Keratinocyte (primary cell): ENCODE results near the gene PCGF1. TPM values are rescaled to one million over a fixed set of nuclear protein-coding genes. Genes with fewer than 3 reads are reported as not detected.

Experiments
- DNase-seq: peaks from one replicate; pipeline ENCODE4 v3.0.0-alpha.2; 2011; ENCODE audit warnings: low read depth, missing footprints, low spot score
- FAIRE-seq: peaks from 2 replicates; lab custom pipeline; 2011; peaks lifted over from hg19 to GRCh38; lab: Jason Lieb, UNC
- H2AFZ ChIP-seq: 2 replicates; pipeline ENCODE4 v1.6.0; 2012; ENCODE audit warnings: low read length, control low read depth, inconsistent platforms; ENCODE audit not compliant: control insufficient read depth
- H3K27ac ChIP-seq: 2 replicates; pipeline ENCODE4 v1.5.1; 2011; ENCODE audit warnings: low read length; ENCODE audit not compliant: control insufficient read depth, insufficient read depth
- H3K27me3 ChIP-seq: 3 replicates; pipeline ENCODE4 v1.6.0; 2011; ENCODE audit warnings: low read length; ENCODE audit not compliant: control insufficient read depth, insufficient read depth; ENCODE audit errors: extremely low read depth
- H3K36me3 ChIP-seq, 2 experiments: 2 replicates in 1 of 2; 3 replicates in 1 of 2; pipeline ENCODE4 v1.5.1; 2011; ENCODE audit warnings: low read length in 2 of 2, mild to moderate bottlenecking in 1 of 2; ENCODE audit not compliant: control insufficient read depth in 2 of 2, insufficient read depth in 2 of 2; ENCODE audit errors: extremely low read depth in 1 of 2
- H3K4me1 ChIP-seq: 3 replicates; pipeline ENCODE4 v1.5.1; 2011; ENCODE audit warnings: low read length; ENCODE audit not compliant: control insufficient read depth, insufficient read depth; ENCODE audit errors: extremely low read depth
- H3K4me2 ChIP-seq: 3 replicates; pipeline ENCODE4 v1.6.0; 2011; ENCODE audit warnings: low read depth, low read length; ENCODE audit not compliant: control insufficient read depth, insufficient read depth; ENCODE audit errors: extremely low read depth
- H3K4me3 ChIP-seq, 3 experiments: fragments of 200-600 bp in 1 of 3; sonication (generic) in 1 of 3; 2 replicates in 2 of 3; 3 replicates in 1 of 3; pipeline ENCODE4 v1.5.1; 2011 to 2016; ENCODE audit warnings: low read length in 3 of 3, mild to moderate bottlenecking in 3 of 3, control low read depth in 2 of 3, inconsistent platforms in 1 of 3, low read depth in 1 of 3, mixed read lengths in 1 of 3, mixed run types in 1 of 3, moderate library complexity in 1 of 3; ENCODE audit not compliant: control insufficient read depth in 2 of 3, insufficient read depth in 2 of 3; ENCODE audit errors: extremely low read depth in 1 of 3
- H3K79me2 ChIP-seq: 2 replicates; pipeline ENCODE4 v1.6.0; 2012; ENCODE audit warnings: low read length; ENCODE audit not compliant: control insufficient read depth, insufficient read depth
- H3K9ac ChIP-seq: 3 replicates; pipeline ENCODE4 v1.6.0; 2011; ENCODE audit warnings: low read length; ENCODE audit not compliant: control insufficient read depth, insufficient read depth; ENCODE audit errors: extremely low read depth
- H3K9me1 ChIP-seq: 3 replicates; pipeline ENCODE4 v1.6.0; 2011; ENCODE audit warnings: low read length; ENCODE audit not compliant: control insufficient read depth, insufficient read depth; ENCODE audit errors: extremely low read depth
- H3K9me3 ChIP-seq: 2 replicates; pipeline ENCODE4 v1.5.1; 2012; ENCODE audit warnings: low read depth, low read length; ENCODE audit not compliant: control insufficient read depth
- H4K20me1 ChIP-seq: 3 replicates; pipeline ENCODE4 v1.6.0; 2011; ENCODE audit warnings: low read length; ENCODE audit not compliant: control insufficient read depth, insufficient read depth; ENCODE audit errors: extremely low read depth
- EZH2 ChIP-seq: IDR thresholded peaks from one replicate; pipeline ENCODE4 v1.6.1; 2012; ENCODE audit warnings: inconsistent platforms, mild to moderate bottlenecking, low read length, moderate library complexity
- dilution Hi-C: fragments of 300-500 bp; cut with MboI; formaldehyde crosslinking; loops from one replicate; pipeline ENCODE4 v1.7.0; 2020; ENCODE audit warnings: low sequenced_read_pairs; ENCODE audit not compliant: extremely low pct_ligation_motif_present
- polyA plus RNA-seq, 5 experiments: library from polyadenylated mRNA; depleted of rRNA in 3 of 5; stranded (reverse) in 3 of 5; stranded (forward) in 1 of 5; unstranded in 1 of 5; fragments of >200 nt; gene quantifications; 1 replicate in 1 of 5; 2 replicates in 3 of 5; 3 replicates in 1 of 5; pipeline versions ENCODE4 v1.2.1 to v1.2.3, GENCODE V29; 2011 to 2012; ENCODE audit warnings: missing spikeins in 2 of 5, low read depth in 1 of 5, low replicate concordance in 1 of 5
- TF ChIP-seq, protein P1 (sequence below), 3 experiments: IDR thresholded peaks in 1 of 3; conservative IDR thresholded peaks in 1 of 3; optimal IDR thresholded peaks in 1 of 3; 2 replicates in 2 of 3; 3 replicates in 1 of 3; pipeline versions ENCODE3 to v1.5.1; 2011; ENCODE audit warnings: low read length in 3 of 3, mild to moderate bottlenecking in 3 of 3, moderate library complexity in 2 of 3, control low read depth in 1 of 3, inconsistent platforms in 1 of 3; ENCODE audit not compliant: insufficient read depth in 2 of 3; ENCODE audit errors: extremely low read depth in 1 of 3

PCGF1 gene
- polyA plus RNA-seq, 1 donor (not counting 4 experiments of a cell fraction or from before 2014, with no cell fraction given): 29.1 TPM

DNA sequence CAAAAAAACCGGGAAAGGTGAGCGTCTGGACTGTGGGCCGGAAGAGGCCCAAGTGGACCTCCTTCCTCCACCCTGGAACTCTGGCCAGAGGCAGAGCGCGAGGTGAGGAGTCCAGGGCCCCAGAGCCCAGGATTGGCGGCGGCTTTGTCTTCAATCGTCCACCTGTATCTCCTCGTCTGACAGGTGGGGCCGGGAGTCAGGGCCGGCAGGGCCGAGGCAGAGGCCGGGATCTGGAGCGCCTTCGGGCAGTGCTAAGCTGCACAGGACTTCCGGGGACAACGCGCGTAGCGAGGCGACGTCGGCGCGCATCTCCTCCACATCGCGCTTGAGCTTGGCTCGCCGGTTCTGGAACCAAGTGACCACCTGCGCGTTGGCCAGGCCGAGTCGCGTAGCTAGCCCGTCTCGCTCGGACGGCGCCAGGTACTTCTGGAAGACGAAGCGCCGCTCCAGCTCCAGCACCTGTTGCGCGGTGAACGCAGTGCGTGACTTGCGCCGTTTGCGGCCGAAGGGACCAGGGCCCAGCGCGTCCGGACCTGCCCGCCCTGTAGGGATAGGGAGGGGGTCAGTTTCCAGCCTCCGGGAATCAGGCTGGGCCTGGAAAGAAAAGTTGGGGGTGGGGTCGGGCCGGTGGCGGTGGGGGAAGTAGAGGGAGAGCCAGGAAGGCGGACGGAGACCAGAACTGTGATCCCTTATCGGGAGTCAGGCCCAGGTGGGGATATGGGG lies 9.6 kb downstream of the PCGF1 start:
- peaks cover 8% of the 10 kb centered on the region in 2 experiments for H3K36me3 ChIP-seq
- H3K27me3 ChIP-seq: peaks cover 41% of the 10 kb centered on the region
- TF ChIP-seq, protein P1, sequence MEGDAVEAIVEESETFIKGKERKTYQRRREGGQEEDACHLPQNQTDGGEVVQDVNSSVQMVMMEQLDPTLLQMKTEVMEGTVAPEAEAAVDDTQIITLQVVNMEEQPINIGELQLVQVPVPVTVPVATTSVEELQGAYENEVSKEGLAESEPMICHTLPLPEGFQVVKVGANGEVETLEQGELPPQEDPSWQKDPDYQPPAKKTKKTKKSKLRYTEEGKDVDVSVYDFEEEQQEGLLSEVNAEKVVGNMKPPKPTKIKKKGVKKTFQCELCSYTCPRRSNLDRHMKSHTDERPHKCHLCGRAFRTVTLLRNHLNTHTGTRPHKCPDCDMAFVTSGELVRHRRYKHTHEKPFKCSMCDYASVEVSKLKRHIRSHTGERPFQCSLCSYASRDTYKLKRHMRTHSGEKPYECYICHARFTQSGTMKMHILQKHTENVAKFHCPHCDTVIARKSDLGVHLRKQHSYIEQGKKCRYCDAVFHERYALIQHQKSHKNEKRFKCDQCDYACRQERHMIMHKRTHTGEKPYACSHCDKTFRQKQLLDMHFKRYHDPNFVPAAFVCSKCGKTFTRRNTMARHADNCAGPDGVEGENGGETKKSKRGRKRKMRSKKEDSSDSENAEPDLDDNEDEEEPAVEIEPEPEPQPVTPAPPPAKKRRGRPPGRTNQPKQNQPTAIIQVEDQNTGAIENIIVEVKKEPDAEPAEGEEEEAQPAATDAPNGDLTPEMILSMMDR (optimal IDR thresholded peaks at IDR 0.05 in 1 of 3, IDR thresholded peaks at IDR 0.05 in 1 of 3, conservative IDR thresholded peaks at IDR 0.05 in 1 of 3; ENCODE audit: extremely low read depth in 1 of 3, insufficient read depth in 2 of 3, low read length in 3 of 3): no peak
- no peak for TF ChIP-seq EZH2
- H3K9ac ChIP-seq: no peak overlapping the region
- H3K27ac ChIP-seq: no peak overlapping the region
- peak overlapping the region; percentile 30 for H2AFZ ChIP-seq
- peaks cover 26% of the 10 kb centered on the region for H3K4me1 ChIP-seq
- FAIRE-seq (no peak), DNase-seq (no peak)
- dilution Hi-C loops: no loop called here
- no peaks in the 10 kb centered on the region for H3K9me3 ChIP-seq
- peak overlapping the region; percentile 69 for H3K4me2 ChIP-seq
- H3K9me1 ChIP-seq: no peaks in the 10 kb centered on the region
- H3K4me3 ChIP-seq: peak overlapping the region; percentile 15 to 57 (median 25)
- no peaks in the 10 kb centered on the region for H4K20me1 ChIP-seq
- H3K79me2 ChIP-seq: no peaks in the 10 kb centered on the region

DNA sequence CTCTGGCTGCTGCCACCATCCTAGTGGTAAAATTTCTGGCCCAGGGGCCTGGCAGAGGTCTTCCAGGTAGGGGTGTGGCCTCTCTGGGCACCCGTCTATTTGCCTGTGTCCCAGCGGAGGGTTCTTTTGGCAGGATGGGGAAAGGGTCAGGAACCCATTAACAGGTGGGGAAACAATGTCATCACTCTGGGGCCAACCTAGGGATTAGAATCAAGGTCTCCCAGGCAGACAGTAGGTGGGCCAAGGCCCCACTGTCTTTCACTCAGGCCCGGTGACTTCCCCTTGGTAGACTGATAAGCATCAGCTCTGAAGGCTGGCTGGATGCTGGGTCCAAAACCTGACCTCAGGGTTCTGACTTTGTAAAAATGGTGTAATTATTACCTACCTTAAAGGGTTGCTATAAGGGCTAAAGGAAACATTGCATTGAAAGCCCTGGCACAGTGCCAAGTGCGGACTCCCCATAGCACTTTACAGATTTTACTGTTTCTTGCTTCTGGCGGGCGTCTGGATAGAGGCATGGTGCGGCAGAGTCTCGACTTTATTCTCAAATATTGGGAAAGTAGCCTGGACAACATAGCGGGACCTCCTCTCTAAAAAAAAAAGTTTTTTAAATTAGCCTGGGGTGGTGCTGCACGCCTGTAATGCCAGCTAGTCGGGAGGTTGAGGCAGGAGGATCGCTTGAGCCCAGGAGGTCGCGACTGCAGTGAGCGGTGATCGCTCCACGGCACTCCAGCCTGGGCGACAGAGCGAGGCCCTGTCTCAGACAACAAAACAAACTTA lies 10.3 kb downstream of the PCGF1 start:
- FAIRE-seq (no peak), DNase-seq (no peak)
- Histone ChIP-seq H3K9ac (no peak overlapping the region), H3K9me3 (no peaks in the 10 kb centered on the region), H3K36me3 (peaks cover 12 to 15% of the 10 kb centered on the region in 2 experiments), H3K27me3 (peaks cover 38% of the 10 kb centered on the region), H3K9me1 (no peaks in the 10 kb centered on the region), H3K79me2 (no peaks in the 10 kb centered on the region), H2AFZ (no peak overlapping the region), H3K4me3 (no peak overlapping the region), H3K27ac (no peak overlapping the region), H3K4me2 (peak overlapping the region; percentile 69), H4K20me1 (no peaks in the 10 kb centered on the region), H3K4me1 (peaks cover 18% of the 10 kb centered on the region)
- dilution Hi-C loops: no loop called here
- TF ChIP-seq EZH2: no peak
- TF ChIP-seq, protein P1 (optimal IDR thresholded peaks at IDR 0.05 in 1 of 3, IDR thresholded peaks at IDR 0.05 in 1 of 3, conservative IDR thresholded peaks at IDR 0.05 in 1 of 3; ENCODE audit: extremely low read depth in 1 of 3, insufficient read depth in 2 of 3, low read length in 3 of 3): no peak
